IgD-negative memory B cell (primary cell): Measurements from ENCODE around the gene RYK. TPM values are rescaled to one million over a fixed set of nuclear protein-coding genes. Genes with fewer than 3 reads are reported as not detected.
A peak's percentile ranks its signal among the peaks of the same experiment; 100 is the strongest.
"Not testable (repeated sequence)": the region's sequence is repeated elsewhere in the genome, so short reads cannot be mapped to it uniquely, and the experiment has no call there.

Source experiments
- H3K27ac Mint-ChIP-seq, 3 donors: one replicate each; pipeline ENCODE4 v1.8.0; 2020 to 2022; ENCODE audit warnings: mild to moderate bottlenecking in 3 of 3, mixed read lengths in 3 of 3, moderate library complexity in 1 of 3
- H3K27me3 Mint-ChIP-seq: one replicate; pipeline ENCODE4 v1.8.0; 2021; ENCODE audit warnings: mixed read lengths
- H3K36me3 Mint-ChIP-seq: one replicate; pipeline ENCODE4 v1.8.0; 2020; ENCODE audit warnings: mild to moderate bottlenecking, mixed read lengths
- H3K4me1 Mint-ChIP-seq, 3 donors: one replicate each; pipeline ENCODE4 v1.8.0; 2020 to 2022; ENCODE audit warnings: mixed read lengths in 3 of 3, mild to moderate bottlenecking in 1 of 3
- H3K4me3 Mint-ChIP-seq, 4 donors: one replicate each; pipeline ENCODE4 v1.8.0; 2020 to 2022; ENCODE audit warnings: mild to moderate bottlenecking in 4 of 4, mixed read lengths in 4 of 4, moderate library complexity in 3 of 4
- H3K9me3 Mint-ChIP-seq, 3 donors: one replicate each; pipeline ENCODE4 v1.8.0; 2020 to 2021; ENCODE audit warnings: mixed read lengths in 3 of 3, mild to moderate bottlenecking in 1 of 3
- polyA plus RNA-seq: library from polyadenylated mRNA; unstranded; fragments of 300-500 nt; fragmentation: Illumina TruSeq; gene quantifications from one replicate; pipeline ENCODE4 v1.2.3, GENCODE V29; 2021

The RYK gene
- polyA plus RNA-seq, 1 donor from 2014 or later, result 3.8 TPM

GRCh38 chr3:134242649-134243617, 7.7 kb downstream of the RYK start:
- Mint-ChIP-seq H3K27me3 (no peaks in the 10 kb centered on the region), H3K36me3 (no peaks in the 10 kb centered on the region), H3K27ac (peak overlapping the region in 2 of 3 donors; percentile 11 to 29), H3K9me3 (no peaks in the 10 kb centered on the region), H3K4me3 (no peak overlapping the region), H3K4me1 (peaks cover 34 to 58% (median 49%) of the 10 kb centered on the region in 3 donors)

GRCh38 chr3:134239538-134239937, 11.1 kb downstream of the RYK start:
- H3K36me3 Mint-ChIP-seq, result no peaks in the 10 kb centered on the region
- peak overlapping the region in 2 of 4 donors; percentile 46 to 68 for H3K4me3 Mint-ChIP-seq
- no peaks in the 10 kb centered on the region for H3K27me3 Mint-ChIP-seq
- H3K9me3 Mint-ChIP-seq, result no peaks in the 10 kb centered on the region
- peaks cover 34 to 64% (median 61%) of the 10 kb centered on the region in 3 donors for H3K4me1 Mint-ChIP-seq
- H3K27ac Mint-ChIP-seq, result peak overlapping the region in 1 of 3 donors; percentile 80

- Mint-ChIP-seq H3K9me3 (no peaks in the 10 kb centered on the region), H3K27me3 (no peaks in the 10 kb centered on the region), H3K36me3 (no peaks in the 10 kb centered on the region), H3K27ac (peak overlapping the region in 1 of 3 donors; percentile 60), H3K4me1 (peaks cover 35 to 63% (median 52%) of the 10 kb centered on the region in 3 donors), H3K4me3 (no peak overlapping the region)
Measured at GRCh38 chr3:134237454-134238145, 13.1 kb downstream of the RYK start.

GRCh38 chr3:134236505-134237170, 14.0 kb downstream of the RYK start:
- no peaks in the 10 kb centered on the region for H3K36me3 Mint-ChIP-seq
- H3K4me1 Mint-ChIP-seq, result peaks cover 39 to 66% (median 60%) of the 10 kb centered on the region in 3 donors
- H3K4me3 Mint-ChIP-seq, result peak overlapping the region in 1 of 4 donors; percentile 0
- no peaks in the 10 kb centered on the region for H3K9me3 Mint-ChIP-seq
- no peaks in the 10 kb centered on the region for H3K27me3 Mint-ChIP-seq
- H3K27ac Mint-ChIP-seq, result no peak overlapping the region

- no peaks in the 10 kb centered on the region for H3K9me3 Mint-ChIP-seq
- H3K4me1 Mint-ChIP-seq, result peaks cover 39 to 68% (median 61%) of the 10 kb centered on the region in 3 donors
- H3K4me3 Mint-ChIP-seq, result peak overlapping the region in 1 of 4 donors; percentile 72
- no peak overlapping the region for H3K27ac Mint-ChIP-seq
- H3K36me3 Mint-ChIP-seq, result no peaks in the 10 kb centered on the region
- H3K27me3 Mint-ChIP-seq, result no peaks in the 10 kb centered on the region
Measured at GRCh38 chr3:134235577-134236076, 15.0 kb downstream of the RYK start.

- Mint-ChIP-seq H3K27ac (no peak overlapping the region), H3K27me3 (no peaks in the 10 kb centered on the region), H3K4me1 (peaks cover 35 to 59% (median 55%) of the 10 kb centered on the region in 3 donors), H3K9me3 (no peaks in the 10 kb centered on the region), H3K4me3 (no peak overlapping the region), H3K36me3 (no peaks in the 10 kb centered on the region)
Measured at GRCh38 chr3:134232951-134233350, 17.7 kb downstream of the RYK start.

GRCh38 chr3:134232151-134232550, 18.5 kb downstream of the RYK start:
- no peaks in the 10 kb centered on the region for H3K36me3 Mint-ChIP-seq
- peak overlapping the region in 1 of 4 donors; percentile 19 for H3K4me3 Mint-ChIP-seq
- H3K9me3 Mint-ChIP-seq, result no peaks in the 10 kb centered on the region
- peaks cover 36 to 51% (median 49%) of the 10 kb centered on the region in 3 donors for H3K4me1 Mint-ChIP-seq
- peak overlapping the region in 1 of 3 donors; percentile 2 for H3K27ac Mint-ChIP-seq
- H3K27me3 Mint-ChIP-seq, result no peaks in the 10 kb centered on the region

GRCh38 chr3:134231131-134231530, 19.5 kb downstream of the RYK start:
- H3K36me3 Mint-ChIP-seq, result no peaks in the 10 kb centered on the region
- peaks cover 39 to 47% (median 43%) of the 10 kb centered on the region in 3 donors for H3K4me1 Mint-ChIP-seq
- H3K4me3 Mint-ChIP-seq, result no peak overlapping the region
- H3K9me3 Mint-ChIP-seq, result no peaks in the 10 kb centered on the region
- H3K27me3 Mint-ChIP-seq, result no peaks in the 10 kb centered on the region
- no peak overlapping the region for H3K27ac Mint-ChIP-seq

GRCh38 chr3:134229038-134229437, 21.6 kb downstream of the RYK start:
- H3K27ac Mint-ChIP-seq, result no peak overlapping the region
- no peak overlapping the region for H3K4me3 Mint-ChIP-seq
- H3K27me3 Mint-ChIP-seq, result no peaks in the 10 kb centered on the region
- H3K9me3 Mint-ChIP-seq, result no peaks in the 10 kb centered on the region
- no peaks in the 10 kb centered on the region for H3K36me3 Mint-ChIP-seq
- peaks cover 33 to 38% (median 38%) of the 10 kb centered on the region in 3 donors for H3K4me1 Mint-ChIP-seq

- H3K4me1 Mint-ChIP-seq, result peaks cover 36 to 38% (median 37%) of the 10 kb centered on the region in 3 donors
Measured at GRCh38 chr3:134228479-134228878, 22.2 kb downstream of the RYK start.

GRCh38 chr3:134228035-134228434, 22.6 kb downstream of the RYK start:
- Mint-ChIP-seq H3K27me3 (no peaks in the 10 kb centered on the region), H3K4me1 (peaks cover 35 to 38% (median 37%) of the 10 kb centered on the region in 3 donors), H3K4me3 (peak overlapping the region in 1 of 4 donors; percentile 11), H3K9me3 (no peaks in the 10 kb centered on the region), H3K36me3 (no peaks in the 10 kb centered on the region), H3K27ac (no peak overlapping the region)

More at GRCh38 chr3:134228479-134228878, 22.2 kb downstream of the RYK start:
- Mint-ChIP-seq H3K4me3 (no peak overlapping the region), H3K27me3 (no peaks in the 10 kb centered on the region), H3K27ac (no peak overlapping the region), H3K9me3 (no peaks in the 10 kb centered on the region), H3K36me3 (no peaks in the 10 kb centered on the region)

GRCh38 chr3:134224796-134225156, 25.9 kb downstream of the RYK start:
- not testable (repeated sequence) for H3K4me3 Mint-ChIP-seq, H3K27ac Mint-ChIP-seq, H3K36me3 Mint-ChIP-seq, H3K27me3 Mint-ChIP-seq, H3K9me3 Mint-ChIP-seq
- peaks cover 17 to 22% (median 17%) of the 10 kb centered on the region in 3 donors for H3K4me1 Mint-ChIP-seq

- no peaks in the 10 kb centered on the region for H3K27me3 Mint-ChIP-seq
- H3K36me3 Mint-ChIP-seq, result peaks cover 2% of the 10 kb centered on the region
- no peak overlapping the region for H3K4me3 Mint-ChIP-seq
- H3K27ac Mint-ChIP-seq, result no peak overlapping the region
- H3K4me1 Mint-ChIP-seq, result peaks cover 9 to 16% (median 12%) of the 10 kb centered on the region in 3 donors
- H3K9me3 Mint-ChIP-seq, result no peaks in the 10 kb centered on the region
Measured at GRCh38 chr3:134222835-134223234, 27.8 kb downstream of the RYK start.

- peak overlapping the region in 1 of 3 donors; percentile 45 for H3K27ac Mint-ChIP-seq
- H3K36me3 Mint-ChIP-seq, result peaks cover 3% of the 10 kb centered on the region
- no peaks in the 10 kb centered on the region for H3K27me3 Mint-ChIP-seq
- H3K9me3 Mint-ChIP-seq, result no peaks in the 10 kb centered on the region
- H3K4me1 Mint-ChIP-seq, result peaks cover 6 to 7% (median 6%) of the 10 kb centered on the region in 3 donors
- no peak overlapping the region for H3K4me3 Mint-ChIP-seq
Measured at GRCh38 chr3:134216851-134217250, 33.8 kb downstream of the RYK start.
